Measurements from ENCODE around the gene HLA-E. TPM values are rescaled to one million over a fixed set of nuclear protein-coding genes. Genes with fewer than 3 reads are reported as not detected.

Gene HLA-E
- total and polyA plus RNA-seq, 4 donors, result 133 to 258 (median 207) TPM

GRCh38 chr6:30459145-30459544 is 30.2 kb upstream of the HLA-E start:
- H3K27me3 ChIP-seq (ENCODE audit: control insufficient read depth in 4 of 4, insufficient read depth in 4 of 4, low read length in 3 of 4), result peaks cover 2 to 27% (median 7%) of the 10 kb centered on the region in 4 donors
- WGBS, result 31% methylated on average over 1 of the region's 1 CpG

More at GRCh38 chr6:30459145-30459544, 30.2 kb upstream of the HLA-E start:
- peaks cover 0 to 4% (median under 1%) of the 10 kb centered on the region in 4 donors for H3K9me3 ChIP-seq (ENCODE audit: control insufficient read depth in 4 of 4, low read length in 3 of 4)
- no peak overlapping the region for H3K27ac ChIP-seq (ENCODE audit: low read depth in 1 of 2, low read length in 2 of 2)
- DNase-seq (ENCODE audit: low spot score), result no peak
- H3K36me3 ChIP-seq (ENCODE audit: control insufficient read depth in 4 of 4, insufficient read depth in 3 of 4, low read depth in 1 of 4, low read length in 3 of 4), result no peaks in the 10 kb centered on the region
- H3K4me3 ChIP-seq (ENCODE audit: low read depth in 1 of 3, low read length in 3 of 3), result no peak overlapping the region
- no peak for TF ChIP-seq NR2F2 (IDR thresholded peaks at IDR 0.05)
- TF ChIP-seq ATF3 (IDR thresholded peaks at IDR 0.05), result no peak
- TF ChIP-seq HNF4G (IDR thresholded peaks at IDR 0.05), result no peak
- TF ChIP-seq TAF1 (conservative IDR thresholded peaks at IDR 0.05), result no peak
- no peak for TF ChIP-seq REST (IDR thresholded peaks at IDR 0.05)
- no peak for TF ChIP-seq EGR1 (IDR thresholded peaks at IDR 0.05; ENCODE audit: low read depth in 2 of 2)
- no peak for TF ChIP-seq JUND (IDR thresholded peaks at IDR 0.05)
- no peak for TF ChIP-seq MAX (IDR thresholded peaks at IDR 0.05)
- no peak for TF ChIP-seq HNF4A (conservative IDR thresholded peaks at IDR 0.05)
- TF ChIP-seq ZBTB33 (IDR thresholded peaks at IDR 0.05), result no peak
- no peak for TF ChIP-seq YY1 (IDR thresholded peaks at IDR 0.05)
- no peak for TF ChIP-seq GABPA (IDR thresholded peaks at IDR 0.05 in 1 of 2, conservative IDR thresholded peaks at IDR 0.05 in 1 of 2)
- no peak for TF ChIP-seq FOXA2 (IDR thresholded peaks at IDR 0.05)
- TF ChIP-seq RXRA (IDR thresholded peaks at IDR 0.05), result no peak
- TF ChIP-seq RAD21 (IDR thresholded peaks at IDR 0.05), result no peak
- TF ChIP-seq CTCF (IDR thresholded peaks at IDR 0.05; ENCODE audit: low read depth, low read length, missing input control), result no peak
- TF ChIP-seq FOXA1 (IDR thresholded peaks at IDR 0.05), result no peak
- TF ChIP-seq SP1 (IDR thresholded peaks at IDR 0.05), result no peak
- peaks cover 0 to 7% (median 3%) of the 10 kb centered on the region in 4 donors for H3K4me1 ChIP-seq (ENCODE audit: control insufficient read depth in 4 of 4, insufficient read depth in 4 of 4, low read length in 3 of 4)
- H3K9ac ChIP-seq (ENCODE audit: low read depth in 1 of 2, low read length in 2 of 2), result no peak overlapping the region

Measured in liver (tissue), 9 donors.